ENCODE results near the gene CCR5. TPM values are rescaled to one million over a fixed set of nuclear protein-coding genes. Genes with fewer than 3 reads are reported as not detected.
"Not testable (repeated sequence)": the region's sequence is repeated elsewhere in the genome, so short reads cannot be mapped to it uniquely, and the experiment has no call there.

Gene CCR5
- polyA plus RNA-seq = 1 to 10 TPM in 1 of 3 donors, under 1 TPM in 2; 0.22 to 1.1 (median 0.90) TPM

- WGBS, 3 donors = 25 to 43% (median 35%) methylated on average over 5 of the region's 5 CpGs
- H3K27ac ChIP-seq (ENCODE audit: low read depth, low read length) = no peak within 1 kb of the TSS
These were observed at the start of gene CCR5 for GRCh38 chr3:46370839-46371518. TSS of gene CCR5 (plus strand) at chr3:46370946. CDS start at chr3:46372903, 1,957 bp downstream.

GRCh38 chr3:46321461-46322104, 49.2 kb upstream of the CCR5 start:
- WGBS, 3 donors = 65 to 75% (median 70%) methylated on average over 1 of the region's 1 CpG
- no peak overlapping the region for H3K27ac ChIP-seq (ENCODE audit: low read depth, low read length)

GRCh38 chr3:46324036-46324435, 46.7 kb upstream of the CCR5 start:
- WGBS, 3 donors = 56 to 76% (median 75%) methylated on average over 2 of the region's 2 CpGs
- H3K27ac ChIP-seq (ENCODE audit: low read depth, low read length) = no peak overlapping the region

- WGBS, 3 donors = 72 to 76% (median 73%) methylated on average over 1 of the region's 1 CpG
- H3K27ac ChIP-seq (ENCODE audit: low read depth, low read length) = no peak overlapping the region
These were observed 45.0 kb upstream of the CCR5 start for GRCh38 chr3:46325645-46326300.

- H3K27ac ChIP-seq (ENCODE audit: low read depth, low read length) = not testable (repeated sequence)
- 90 to 96% (median 93%) methylated on average over 3 of the region's 3 CpGs for WGBS, 3 donors
These were observed 40.1 kb upstream of the CCR5 start for GRCh38 chr3:46330676-46331075.

- H3K27ac ChIP-seq (ENCODE audit: low read depth, low read length) = no peak overlapping the region
- 57 to 63% (median 58%) methylated on average over 4 of the region's 4 CpGs for WGBS, 3 donors
These were observed 35.8 kb upstream of the CCR5 start for GRCh38 chr3:46334741-46335478.

- no peak overlapping the region for H3K27ac ChIP-seq (ENCODE audit: low read depth, low read length)
- WGBS, 3 donors = 42 to 74% (median 64%) methylated on average over 3 of the region's 3 CpGs
These were observed 35.2 kb upstream of the CCR5 start for GRCh38 chr3:46335541-46335940.

- no peak overlapping the region for H3K27ac ChIP-seq (ENCODE audit: low read depth, low read length)
These were observed 32.8 kb upstream of the CCR5 start for GRCh38 chr3:46337911-46338310.

- H3K27ac ChIP-seq (ENCODE audit: low read depth, low read length) = no peak overlapping the region
- WGBS, 3 donors = 88 to 100% (median 96%) methylated on average over 1 of the region's 1 CpG
These were observed 31.9 kb upstream of the CCR5 start for GRCh38 chr3:46338840-46339239.

- 66 to 87% (median 86%) methylated on average over 4 of the region's 4 CpGs for WGBS, 3 donors
- H3K27ac ChIP-seq (ENCODE audit: low read depth, low read length) = no peak overlapping the region
These were observed 26.3 kb upstream of the CCR5 start for GRCh38 chr3:46344476-46344875.

- H3K27ac ChIP-seq (ENCODE audit: low read depth, low read length) = no peak overlapping the region
- 88 to 91% (median 89%) methylated on average over 3 of the region's 3 CpGs for WGBS, 3 donors
These were observed 21.8 kb upstream of the CCR5 start for GRCh38 chr3:46348823-46349482.

- WGBS, 3 donors = 50 to 66% (median 63%) methylated on average over 2 of the region's 2 CpGs
- no peak overlapping the region for H3K27ac ChIP-seq (ENCODE audit: low read depth, low read length)
These were observed 21.1 kb upstream of the CCR5 start for GRCh38 chr3:46349484-46350261.

- 53 to 69% (median 57%) methylated on average over 1 of the region's 1 CpG for WGBS, 3 donors
- no peak overlapping the region for H3K27ac ChIP-seq (ENCODE audit: low read depth, low read length)
These were observed 20.5 kb upstream of the CCR5 start for GRCh38 chr3:46350262-46350565.

GRCh38 chr3:46351646-46352045, 19.1 kb upstream of the CCR5 start:
- WGBS, 3 donors = 77 to 91% (median 87%) methylated on average over 3 of the region's 3 CpGs
- H3K27ac ChIP-seq (ENCODE audit: low read depth, low read length) = no peak overlapping the region

GRCh38 chr3:46353090-46353489, 17.7 kb upstream of the CCR5 start:
- no peak overlapping the region for H3K27ac ChIP-seq (ENCODE audit: low read depth, low read length)
- 67 to 76% (median 70%) methylated on average over 4 of the region's 4 CpGs for WGBS, 3 donors

GRCh38 chr3:46353647-46354410, 16.9 kb upstream of the CCR5 start, which contains the start of gene CCR2:
TSS of gene CCR2 (plus strand) at chr3:46354111. CDS start at chr3:46357528, 3,417 bp downstream.
- 56 to 60% (median 58%) methylated on average over 7 of the region's 7 CpGs for WGBS, 3 donors
- no peak within 1 kb of the TSS for H3K27ac ChIP-seq (ENCODE audit: low read depth, low read length)

- 33 to 53% (median 40%) methylated on average over 1 of the region's 1 CpG for WGBS, 3 donors
- no peak overlapping the region for H3K27ac ChIP-seq (ENCODE audit: low read depth, low read length)
These were observed 16.3 kb upstream of the CCR5 start for GRCh38 chr3:46354478-46354877.
